ENCODE measurements around the gene CALR3. TPM values are rescaled to one million over a fixed set of nuclear protein-coding genes. Genes with fewer than 3 reads are reported as not detected.

Gene CALR3
- total RNA-seq, 4 donors from 2014 or later: not detected

- in situ Hi-C loops (cut with MboI; ENCODE audit: low pct_ligation_motif_present in 1 of 4, low pct_unique_long_range_greater_than_20kb in 1 of 4, low sequenced_read_pairs in 3 of 4) (no loop called here), intact Hi-C loops (cut with DNase I; ENCODE audit: low total_unique reads) (no loop called here)
- H3K9me3 ChIP-seq: no peaks in the 10 kb centered on the region
- no peaks in the 10 kb centered on the region for H3K4me1 ChIP-seq
- no peaks in the 10 kb centered on the region for H3K27me3 ChIP-seq
- H3K27ac ChIP-seq: no peak overlapping the region
- WGBS, 2 donors (ENCODE audit: low coverage in 1 of 2): 97% methylated on average over 29 of the region's 29 CpGs; no CpG with 5 or more reads in 1 of the 2 donors
- no peak overlapping the region for H3K4me3 ChIP-seq
- no peak for DNase-seq
- TF ChIP-seq POLR2AphosphoS5 (IDR thresholded peaks at IDR 0.05) (no peak), POLR2A (IDR thresholded peaks at IDR 0.05) (no peak), EP300 (IDR thresholded peaks at IDR 0.05; ENCODE audit: low read depth) (no peak)
- TF ChIP-seq, protein P1, sequence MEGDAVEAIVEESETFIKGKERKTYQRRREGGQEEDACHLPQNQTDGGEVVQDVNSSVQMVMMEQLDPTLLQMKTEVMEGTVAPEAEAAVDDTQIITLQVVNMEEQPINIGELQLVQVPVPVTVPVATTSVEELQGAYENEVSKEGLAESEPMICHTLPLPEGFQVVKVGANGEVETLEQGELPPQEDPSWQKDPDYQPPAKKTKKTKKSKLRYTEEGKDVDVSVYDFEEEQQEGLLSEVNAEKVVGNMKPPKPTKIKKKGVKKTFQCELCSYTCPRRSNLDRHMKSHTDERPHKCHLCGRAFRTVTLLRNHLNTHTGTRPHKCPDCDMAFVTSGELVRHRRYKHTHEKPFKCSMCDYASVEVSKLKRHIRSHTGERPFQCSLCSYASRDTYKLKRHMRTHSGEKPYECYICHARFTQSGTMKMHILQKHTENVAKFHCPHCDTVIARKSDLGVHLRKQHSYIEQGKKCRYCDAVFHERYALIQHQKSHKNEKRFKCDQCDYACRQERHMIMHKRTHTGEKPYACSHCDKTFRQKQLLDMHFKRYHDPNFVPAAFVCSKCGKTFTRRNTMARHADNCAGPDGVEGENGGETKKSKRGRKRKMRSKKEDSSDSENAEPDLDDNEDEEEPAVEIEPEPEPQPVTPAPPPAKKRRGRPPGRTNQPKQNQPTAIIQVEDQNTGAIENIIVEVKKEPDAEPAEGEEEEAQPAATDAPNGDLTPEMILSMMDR (IDR thresholded peaks at IDR 0.05): no peak
- H3K36me3 ChIP-seq: peaks cover 0 to 91% (median 46%) of the 10 kb centered on the region in 4 donors
These were observed 29.9 kb upstream of the CALR3 start for GRCh38 chr19:16525751-16526481.

DNA sequence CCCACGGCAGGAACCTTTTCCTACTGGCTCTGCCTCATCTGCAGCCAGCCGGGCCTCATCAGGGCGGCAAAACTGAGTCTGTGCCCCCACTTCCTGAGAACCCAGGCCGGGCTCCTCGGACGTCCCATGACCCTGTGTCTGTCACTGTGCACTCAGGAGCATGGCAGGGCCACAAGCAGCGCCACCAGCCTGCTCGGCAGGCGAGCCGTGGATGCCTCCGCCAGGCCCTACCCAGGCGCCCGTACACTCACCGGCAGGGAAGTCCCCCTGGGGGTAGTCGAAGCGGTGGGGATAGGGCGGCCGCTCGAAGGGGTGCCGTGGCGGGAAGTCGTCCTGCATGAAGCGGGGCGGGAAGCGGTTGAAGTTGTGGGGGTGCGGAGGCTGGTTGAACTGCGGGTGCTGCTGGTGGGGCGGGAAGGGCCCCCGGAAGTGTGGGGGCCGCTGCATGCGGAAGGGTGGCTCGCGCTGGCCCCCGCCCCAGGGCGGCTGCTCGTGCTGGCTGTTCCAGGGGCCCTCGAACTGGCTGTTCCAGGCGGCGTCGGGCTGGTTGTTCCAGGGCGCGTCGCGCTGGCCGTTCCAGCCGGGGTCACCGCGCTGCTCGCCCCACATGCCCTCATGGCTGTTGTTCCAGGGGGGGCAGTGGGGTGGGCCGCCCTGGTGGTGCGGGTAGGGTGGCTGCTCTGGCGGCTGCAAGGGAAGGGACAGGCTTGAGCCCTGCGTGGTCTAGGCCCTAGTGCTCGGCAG is 29.2 kb upstream of the CALR3 start:
- in situ Hi-C loops (cut with MboI; ENCODE audit: low pct_ligation_motif_present in 1 of 4, low pct_unique_long_range_greater_than_20kb in 1 of 4, low sequenced_read_pairs in 3 of 4) (no loop called here), intact Hi-C loops (cut with DNase I; ENCODE audit: low total_unique reads) (no loop called here)
- peaks cover 0 to 91% (median 43%) of the 10 kb centered on the region in 4 donors for H3K36me3 ChIP-seq
- H3K27ac ChIP-seq: no peak overlapping the region
- H3K9me3 ChIP-seq: no peaks in the 10 kb centered on the region
- DNase-seq: no peak
- H3K4me1 ChIP-seq: no peaks in the 10 kb centered on the region
- TF ChIP-seq POLR2AphosphoS5 (IDR thresholded peaks at IDR 0.05): no peak
- TF ChIP-seq, protein P1 (IDR thresholded peaks at IDR 0.05): no peak
- TF ChIP-seq POLR2A (IDR thresholded peaks at IDR 0.05): no peak
- no peak for TF ChIP-seq EP300 (IDR thresholded peaks at IDR 0.05; ENCODE audit: low read depth)
- H3K27me3 ChIP-seq: no peaks in the 10 kb centered on the region
- H3K4me3 ChIP-seq: no peak overlapping the region
- 93% methylated on average over 48 of the region's 54 CpGs; no CpG with 5 or more reads in 1 of the 2 donors for WGBS, 2 donors (ENCODE audit: low coverage in 1 of 2)

GRCh38 chr19:16522559-16523377 is 26.8 kb upstream of the CALR3 start:
- no peak for TF ChIP-seq POLR2A (IDR thresholded peaks at IDR 0.05)
- no peak for TF ChIP-seq EP300 (IDR thresholded peaks at IDR 0.05; ENCODE audit: low read depth)
- TF ChIP-seq, protein P1 (IDR thresholded peaks at IDR 0.05): no peak
- TF ChIP-seq POLR2AphosphoS5 (IDR thresholded peaks at IDR 0.05): no peak
- Histone ChIP-seq H3K27me3 (no peaks in the 10 kb centered on the region), H3K27ac (no peak overlapping the region), H3K4me1 (no peaks in the 10 kb centered on the region), H3K9me3 (no peaks in the 10 kb centered on the region), H3K4me3 (no peak overlapping the region), H3K36me3 (peaks cover 0 to 87% (median 43%) of the 10 kb centered on the region in 4 donors)
- 96% methylated on average over 25 of the region's 25 CpGs; no CpG with 5 or more reads in 1 of the 2 donors for WGBS, 2 donors (ENCODE audit: low coverage in 1 of 2)
- DNase-seq: no peak
- intact Hi-C loops (cut with DNase I; ENCODE audit: low total_unique reads) (no loop called here), in situ Hi-C loops (cut with MboI; ENCODE audit: low pct_ligation_motif_present in 1 of 4, low pct_unique_long_range_greater_than_20kb in 1 of 4, low sequenced_read_pairs in 3 of 4) (no loop called here)

All from transverse colon (tissue), 4 donors.